NCI-H446 treated with DMSO at 0.1 percent for 48 hours (cell line): Measurements from ENCODE around the gene TTC17.

Experiments used
- DNase-seq: peaks from one replicate; lab custom pipeline; 2025; lab: John Stamatoyannopoulos, UW

TTC17 gene

GRCh38 chr11:43541993-43542392 is 183.3 kb downstream of the TTC17 start:
- DNase-seq, result no peak

GRCh38 chr11:43542750-43543712 is 184.3 kb downstream of the TTC17 start:
- DNase-seq, result no peak
